ENCODE measurements around the gene MSH5. TPM values are rescaled to one million over a fixed set of nuclear protein-coding genes. Genes with fewer than 3 reads are reported as not detected.

MSH5 gene
- total RNA-seq, 4 donors from 2014 or later, result 16.7 to 41.5 (median 22.1) TPM; not detected in 1

DNA sequence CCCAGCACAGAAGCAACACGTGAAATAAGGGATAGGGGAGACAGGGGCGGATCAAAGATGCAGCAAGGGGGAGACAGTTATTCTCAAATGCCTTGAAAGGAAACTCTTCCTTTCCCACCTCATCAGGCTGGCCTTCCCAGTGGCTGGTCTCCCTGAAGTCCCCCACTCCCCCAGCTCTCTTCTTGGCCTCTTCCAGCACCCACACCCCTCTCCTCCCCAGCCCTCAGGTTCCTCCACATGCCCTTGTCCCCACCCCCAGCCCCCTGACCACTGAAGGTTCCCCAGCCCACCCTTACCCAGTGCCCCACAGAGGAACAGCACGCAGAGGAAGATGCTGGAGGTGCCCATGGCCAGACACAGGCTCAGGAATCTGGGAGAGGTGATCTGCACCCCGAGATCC lies 26.3 kb upstream of the MSH5 start:
- no peaks in the 10 kb centered on the region for H3K27me3 ChIP-seq
- intact Hi-C loops (cut with DNase I; ENCODE audit: low total_unique reads), result no loop called here
- no peaks in the 10 kb centered on the region for H3K36me3 ChIP-seq
- H3K4me3 ChIP-seq, result no peak overlapping the region
- H3K4me1 ChIP-seq, result no peaks in the 10 kb centered on the region
- no peak for TF ChIP-seq POLR2A (IDR thresholded peaks at IDR 0.05)
- no peak for TF ChIP-seq CTCF (IDR thresholded peaks at IDR 0.05)
- no peaks in the 10 kb centered on the region for H3K9me3 ChIP-seq
- DNase-seq, result no peak
- no peak overlapping the region for H3K27ac ChIP-seq

GRCh38 chr6:31713991-31714684 lies 25.7 kb upstream of the MSH5 start:
- no peak overlapping the region for H3K4me3 ChIP-seq
- H3K36me3 ChIP-seq, result no peaks in the 10 kb centered on the region
- intact Hi-C loops (cut with DNase I; ENCODE audit: low total_unique reads), result no loop called here
- no peak overlapping the region for H3K27ac ChIP-seq
- H3K4me1 ChIP-seq, result no peaks in the 10 kb centered on the region
- TF ChIP-seq CTCF (IDR thresholded peaks at IDR 0.05) (no peak), POLR2A (IDR thresholded peaks at IDR 0.05) (no peak)
- no peaks in the 10 kb centered on the region for H3K27me3 ChIP-seq
- no peaks in the 10 kb centered on the region for H3K9me3 ChIP-seq
- no peak for DNase-seq

GRCh38 chr6:31715022-31715958 lies 24.5 kb upstream of the MSH5 start, which contains the start of gene LY6G6D:
LY6G6D (plus strand) TSS chr6:31715348; CDS start chr6:31715356, 8 bp downstream.
- Histone ChIP-seq H3K4me1 (no peaks in the 10 kb centered on the region), H3K27ac (no peak within 1 kb of the TSS), H3K9me3 (no peaks in the 10 kb centered on the region), H3K27me3 (no peaks in the 10 kb centered on the region), H3K36me3 (no peaks in the 10 kb centered on the region), H3K4me3 (no peak within 1 kb of the TSS)
- no peak for DNase-seq
- intact Hi-C loops (cut with DNase I; ENCODE audit: low total_unique reads), result no loop called here
- TF ChIP-seq CTCF (IDR thresholded peaks at IDR 0.05) (no peak), POLR2A (IDR thresholded peaks at IDR 0.05) (no peak)

GRCh38 chr6:31717499-31718222 lies 22.1 kb upstream of the MSH5 start:
- no peaks in the 10 kb centered on the region for H3K9me3 ChIP-seq
- TF ChIP-seq CTCF (IDR thresholded peaks at IDR 0.05), result no peak
- TF ChIP-seq POLR2A (IDR thresholded peaks at IDR 0.05), result no peak
- intact Hi-C loops (cut with DNase I; ENCODE audit: low total_unique reads), result no loop called here
- H3K27ac ChIP-seq, result no peak overlapping the region
- H3K36me3 ChIP-seq, result no peaks in the 10 kb centered on the region
- H3K27me3 ChIP-seq, result no peaks in the 10 kb centered on the region
- H3K4me3 ChIP-seq, result no peak overlapping the region
- no peaks in the 10 kb centered on the region for H3K4me1 ChIP-seq
- DNase-seq, result no peak
